Upper lobe of left lung (tissue), 4 donors: ENCODE results near the gene MROH8.

Experiments
- CTCF ChIP-seq, 6 experiments: fragments of 450-650 bp in 4 of 6; fragments of 200-600 bp in 2 of 6; sonication (generic) in 2 of 6; IDR thresholded peaks; one replicate each; pipeline ENCODE4 v1.5.1; 2016 to 2019; ENCODE audit warnings: antibody characterized with exemption in 6 of 6
- EP300 ChIP-seq, 4 donors: sonication (generic); formaldehyde crosslinking; IDR thresholded peaks; one replicate each; pipeline ENCODE4 v1.5.1; 2017; ENCODE audit warnings: antibody characterized with exemption in 4 of 4, control low read depth in 2 of 4

GRCh38 chr20:37152284-37152683 is 27.1 kb downstream of the MROH8 start:
- TF ChIP-seq EP300 (IDR thresholded peaks at IDR 0.05) (no peak), CTCF (IDR thresholded peaks at IDR 0.05) (no peak)
